A673 (cell line): Measurements from ENCODE around the gene SKAP1. TPM values are rescaled to one million over a fixed set of nuclear protein-coding genes. Genes with fewer than 3 reads are reported as not detected.
A peak's percentile ranks its signal among the peaks of the same experiment; 100 is the strongest.

Experiments
- BruUV-seq: library from RNA; stranded (reverse); fragments of 400-500 nt; replicated peaks from 2 replicates; lab custom pipeline; 2021; lab: Mats Ljungman, UMichigan
- CTCF ChIA-PET: fragments of 300-600 bp; sonication (Branson Sonifier 250); formaldehyde crosslinking; loops from one replicate; lab custom pipeline; 2022; ENCODE audit warnings: antibody characterized with exemption; lab: Charles Lee
- POLR2A ChIA-PET: fragments of 300-600 bp; sonication (Branson Sonifier 250); formaldehyde crosslinking; loops from one replicate; lab custom pipeline; 2022; ENCODE audit warnings: antibody characterized with exemption; ENCODE audit not compliant: low non-redundant PET; lab: Charles Lee
- DNase-seq: peaks from one replicate; pipeline ENCODE4 v3.0.0-alpha.2; 2015; ENCODE audit warnings: low spot score
- H3K27ac ChIP-seq: fragments of 200-600 bp; sonication (generic); 2 replicates; pipeline ENCODE4 v1.5.1; 2016; ENCODE audit warnings: mixed run types, low read depth, mild to moderate bottlenecking, mixed read lengths, antibody characterized with exemption, low read length; ENCODE audit not compliant: poor library complexity, severe bottlenecking
- H3K27me3 ChIP-seq: fragments of 200-600 bp; sonication (generic); replicated peaks from 2 replicates; pipeline ENCODE4 v1.6.1; 2017; ENCODE audit warnings: mixed run types, low read depth, mild to moderate bottlenecking, mixed read lengths, antibody characterized with exemption, low read length; ENCODE audit not compliant: insufficient read depth, poor library complexity
- H3K36me3 ChIP-seq: fragments of 200-600 bp; sonication (generic); 2 replicates; pipeline ENCODE4 v1.6.1; 2016; ENCODE audit warnings: mixed run types, mild to moderate bottlenecking, mixed read lengths, antibody characterized with exemption, low read length; ENCODE audit not compliant: insufficient read depth, poor library complexity, severe bottlenecking
- H3K4me1 ChIP-seq: fragments of 200-600 bp; sonication (generic); 2 replicates; pipeline ENCODE4 v1.6.1; 2017; ENCODE audit warnings: mixed run types, mild to moderate bottlenecking, mixed read lengths, antibody characterized with exemption, low read length; ENCODE audit not compliant: insufficient read depth, poor library complexity, severe bottlenecking
- H3K4me3 ChIP-seq: fragments of 200-600 bp; sonication (generic); 2 replicates; pipeline ENCODE4 v1.5.1; 2016; ENCODE audit warnings: low read depth, mixed run types, mild to moderate bottlenecking, mixed read lengths, low read length; ENCODE audit not compliant: poor library complexity, severe bottlenecking
- H3K9me3 ChIP-seq: fragments of 200-600 bp; sonication (generic); 2 replicates; pipeline ENCODE4 v1.6.1; 2016; ENCODE audit warnings: mixed run types, low read depth, mild to moderate bottlenecking, mixed read lengths, antibody characterized with exemption, low read length; ENCODE audit not compliant: poor library complexity, severe bottlenecking
- CTCF ChIP-seq: fragments of 300-800, 200-600 bp; sonication (generic); conservative IDR thresholded peaks from 2 replicates; pipeline ENCODE4 v1.5.1; 2017; ENCODE audit warnings: low read depth, mild to moderate bottlenecking, antibody characterized with exemption, low read length, moderate library complexity, mixed read lengths
- EZH2 ChIP-seq: fragments of 200-600 bp; sonication (generic); IDR thresholded peaks from 2 replicates; pipeline ENCODE4 v1.6.1; 2017; ENCODE audit warnings: borderline replicate concordance, low read depth, mild to moderate bottlenecking, mixed read lengths, antibody characterized with exemption, low read length; ENCODE audit not compliant: poor library complexity, severe bottlenecking
- intact Hi-C: fragments of 100-400 bp; cut with micrococcal nuclease; formaldehyde crosslinking; loops from one replicate; pipeline ENCODE4 v1.10.0; 2022; ENCODE audit not compliant: unreplicated experiment
- total RNA-seq: library from RNA; stranded (reverse); gene quantifications from 2 replicates; pipeline ENCODE4 v1.2.3, GENCODE V29; 2021

The SKAP1 gene
- total RNA-seq, 1 experiment from 2014 or later = not detected

GRCh38 chr17:48443712-48444111, 13.7 kb upstream of the SKAP1 start:
- no peak overlapping the region for H3K4me3 ChIP-seq
- TF ChIP-seq CTCF (no peak), EZH2 (no peak)
- H3K36me3 ChIP-seq = no peaks in the 10 kb centered on the region
- no peaks in the 10 kb centered on the region for H3K27me3 ChIP-seq
- no peak for DNase-seq
- intact Hi-C loops = loop anchor here (5.0 kb wide), 2 partner anchors 36 to 304 kb away; no protein-coding TSS in a partner anchor
- ChIA-PET CTCF (no interaction called here), POLR2A (no interaction called here)
- H3K27ac ChIP-seq = no peak overlapping the region
- H3K4me1 ChIP-seq = peaks cover 48% of the 10 kb centered on the region
- no TSS peak for BruUV-seq
- H3K9me3 ChIP-seq = no peaks in the 10 kb centered on the region

- DNase-seq = peak; percentile 46
- no TSS peak for BruUV-seq
- no peak overlapping the region for H3K4me3 ChIP-seq
- no peak overlapping the region for H3K27ac ChIP-seq
- intact Hi-C loops = loop anchor here (5.0 kb wide), 2 partner anchors 36 to 304 kb away; no protein-coding TSS in a partner anchor
- H3K27me3 ChIP-seq = no peaks in the 10 kb centered on the region
- H3K9me3 ChIP-seq = no peaks in the 10 kb centered on the region
- peaks cover 55% of the 10 kb centered on the region for H3K4me1 ChIP-seq
- POLR2A ChIA-PET = no interaction called here
- no peaks in the 10 kb centered on the region for H3K36me3 ChIP-seq
- CTCF ChIA-PET = no interaction called here
- no peak for TF ChIP-seq EZH2
- no peak for TF ChIP-seq CTCF
Observed at GRCh38 chr17:48442819-48443218, 12.8 kb upstream of the SKAP1 start.

GRCh38 chr17:48441862-48442261, 11.8 kb upstream of the SKAP1 start:
- H3K4me1 ChIP-seq = peaks cover 55% of the 10 kb centered on the region
- CTCF ChIA-PET = interaction anchor here (0.6 to 0.9 kb wide), 2 partner anchors 15 to 185 kb away, joined by 5 to 6 read pairs; no protein-coding TSS in a partner anchor
- BruUV-seq = no TSS peak
- DNase-seq = peak; percentile 36
- peak overlapping the region; percentile 75 for H3K27ac ChIP-seq
- H3K27me3 ChIP-seq = no peaks in the 10 kb centered on the region
- H3K9me3 ChIP-seq = no peaks in the 10 kb centered on the region
- no peak for TF ChIP-seq CTCF
- TF ChIP-seq EZH2 = no peak
- intact Hi-C loops = loop anchor here (5.0 kb wide), 2 partner anchors 35 to 305 kb away; no protein-coding TSS in a partner anchor
- no peaks in the 10 kb centered on the region for H3K36me3 ChIP-seq
- H3K4me3 ChIP-seq = no peak overlapping the region
- POLR2A ChIA-PET = no interaction called here
